ENCODE results near the gene RAB10.

Gene RAB10

DNA sequence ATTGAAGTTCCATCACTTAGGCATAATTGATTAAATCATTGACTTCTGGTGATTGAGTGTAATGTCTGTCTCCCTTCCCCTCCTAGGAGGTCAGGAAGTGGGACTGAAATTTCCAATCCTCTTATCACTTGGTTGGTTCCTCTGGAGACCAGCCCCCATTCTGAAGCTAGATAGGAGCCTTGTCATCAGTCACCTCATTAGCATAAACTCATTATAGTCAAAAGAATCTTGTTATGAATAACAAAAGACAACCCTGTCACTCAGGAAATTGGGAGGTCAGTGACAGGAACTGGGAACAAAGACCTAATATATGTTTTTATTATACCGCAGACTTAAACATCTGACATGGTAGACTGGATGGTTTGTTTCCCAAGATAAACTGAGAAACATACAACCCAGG lies 78.3 kb downstream of the RAB10 start:
- no peak for TF ChIP-seq ZFX (IDR thresholded peaks at IDR 0.05; ENCODE audit: borderline replicate concordance)
- TF ChIP-seq, protein P1, sequence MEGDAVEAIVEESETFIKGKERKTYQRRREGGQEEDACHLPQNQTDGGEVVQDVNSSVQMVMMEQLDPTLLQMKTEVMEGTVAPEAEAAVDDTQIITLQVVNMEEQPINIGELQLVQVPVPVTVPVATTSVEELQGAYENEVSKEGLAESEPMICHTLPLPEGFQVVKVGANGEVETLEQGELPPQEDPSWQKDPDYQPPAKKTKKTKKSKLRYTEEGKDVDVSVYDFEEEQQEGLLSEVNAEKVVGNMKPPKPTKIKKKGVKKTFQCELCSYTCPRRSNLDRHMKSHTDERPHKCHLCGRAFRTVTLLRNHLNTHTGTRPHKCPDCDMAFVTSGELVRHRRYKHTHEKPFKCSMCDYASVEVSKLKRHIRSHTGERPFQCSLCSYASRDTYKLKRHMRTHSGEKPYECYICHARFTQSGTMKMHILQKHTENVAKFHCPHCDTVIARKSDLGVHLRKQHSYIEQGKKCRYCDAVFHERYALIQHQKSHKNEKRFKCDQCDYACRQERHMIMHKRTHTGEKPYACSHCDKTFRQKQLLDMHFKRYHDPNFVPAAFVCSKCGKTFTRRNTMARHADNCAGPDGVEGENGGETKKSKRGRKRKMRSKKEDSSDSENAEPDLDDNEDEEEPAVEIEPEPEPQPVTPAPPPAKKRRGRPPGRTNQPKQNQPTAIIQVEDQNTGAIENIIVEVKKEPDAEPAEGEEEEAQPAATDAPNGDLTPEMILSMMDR (IDR thresholded peaks at IDR 0.05), result no peak

DNA sequence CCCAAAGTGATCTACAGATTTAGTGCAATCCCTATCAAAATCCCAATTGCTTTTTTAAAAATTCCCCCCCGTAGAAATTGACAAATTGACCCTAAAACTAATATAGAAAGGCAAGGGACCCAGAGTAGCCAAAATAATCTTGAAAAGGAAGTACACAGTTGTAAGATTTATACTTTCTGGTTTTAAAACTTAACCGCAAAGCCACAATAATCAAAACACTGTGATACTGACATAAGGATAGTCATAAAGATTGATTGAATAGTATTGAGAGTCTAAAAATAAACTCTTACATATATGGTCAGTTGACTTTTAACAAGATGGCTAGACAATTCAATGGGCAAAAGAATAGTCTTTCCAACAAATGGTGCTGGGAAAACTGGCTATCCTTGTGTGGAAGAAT lies 80.3 kb downstream of the RAB10 start:
- TF ChIP-seq, protein P1 (IDR thresholded peaks at IDR 0.05), result no peak
- TF ChIP-seq ZFX (IDR thresholded peaks at IDR 0.05; ENCODE audit: borderline replicate concordance), result no peak

More for the DNA sequence above, 78.3 kb downstream of the RAB10 start:
- no peak overlapping the region for H3K27ac ChIP-seq

DNA sequence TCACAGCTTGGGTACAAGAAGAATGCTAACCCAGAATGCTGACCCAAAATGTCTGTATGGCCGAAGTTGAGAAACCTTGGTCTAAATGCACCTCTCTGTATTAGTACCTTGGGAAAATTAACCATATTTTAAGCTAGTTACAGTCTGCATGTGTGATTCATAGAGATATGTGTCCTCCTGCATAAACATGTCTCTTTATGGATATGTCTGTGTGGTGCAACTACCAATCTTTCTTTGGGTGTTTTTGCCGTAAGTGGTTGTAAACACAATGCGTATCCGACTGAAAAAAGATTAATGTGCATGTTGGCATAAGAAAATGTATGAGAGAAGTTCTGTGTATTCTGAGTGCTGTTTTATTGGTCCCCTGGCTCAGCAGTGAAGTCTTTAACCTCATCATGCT lies 84.8 kb downstream of the RAB10 start:
- TF ChIP-seq, protein P1 (IDR thresholded peaks at IDR 0.05), result no peak
- TF ChIP-seq ZFX (IDR thresholded peaks at IDR 0.05; ENCODE audit: borderline replicate concordance), result no peak
- H3K27ac ChIP-seq, result no peak overlapping the region

More for the DNA sequence above, 80.3 kb downstream of the RAB10 start:
- H3K27ac ChIP-seq, result no peak overlapping the region

DNA sequence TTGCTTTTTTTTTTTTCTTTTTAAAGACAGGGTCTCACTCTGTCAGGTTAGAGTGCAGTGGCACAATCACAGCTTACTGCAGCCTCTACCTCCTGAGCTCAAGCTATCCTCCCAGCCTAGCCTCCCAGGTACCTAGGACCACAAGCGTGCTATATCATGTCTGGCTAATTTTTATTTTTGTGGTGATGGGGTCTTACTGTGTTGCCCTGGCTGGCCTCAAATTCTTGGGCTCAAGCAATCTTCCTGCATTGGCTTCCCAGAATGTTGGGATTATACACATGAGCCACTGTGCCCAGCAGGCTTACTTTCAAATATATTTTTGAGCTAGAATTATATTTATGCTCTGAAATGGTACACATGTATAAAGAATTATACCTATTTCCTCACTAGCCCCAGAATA lies 85.6 kb downstream of the RAB10 start:
- no peak overlapping the region for H3K27ac ChIP-seq
- TF ChIP-seq, protein P1 (IDR thresholded peaks at IDR 0.05), result no peak
- no peak for TF ChIP-seq ZFX (IDR thresholded peaks at IDR 0.05; ENCODE audit: borderline replicate concordance)

DNA sequence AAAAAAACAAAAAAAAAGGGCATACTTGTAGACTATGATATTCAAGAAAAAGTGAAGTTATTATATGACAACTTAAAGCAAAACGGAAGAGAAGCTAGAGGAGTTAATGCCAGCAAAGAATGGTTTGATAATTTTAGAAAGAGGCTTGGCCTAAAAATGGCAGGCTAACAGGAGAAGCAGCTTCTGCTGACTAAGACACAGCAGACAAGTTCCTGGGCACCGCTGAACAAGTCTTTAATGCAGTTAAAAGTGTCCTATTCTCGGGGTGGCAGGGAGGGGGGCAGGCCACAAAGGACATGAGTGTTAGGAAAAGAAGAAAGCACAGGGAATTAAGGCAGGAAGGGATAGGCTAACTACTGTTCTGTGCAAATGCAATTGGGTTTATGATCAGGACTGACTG lies 88.7 kb downstream of the RAB10 start:
- no peak overlapping the region for H3K27ac ChIP-seq
- TF ChIP-seq, protein P1 (IDR thresholded peaks at IDR 0.05), result no peak
- TF ChIP-seq ZFX (IDR thresholded peaks at IDR 0.05; ENCODE audit: borderline replicate concordance), result no peak

DNA sequence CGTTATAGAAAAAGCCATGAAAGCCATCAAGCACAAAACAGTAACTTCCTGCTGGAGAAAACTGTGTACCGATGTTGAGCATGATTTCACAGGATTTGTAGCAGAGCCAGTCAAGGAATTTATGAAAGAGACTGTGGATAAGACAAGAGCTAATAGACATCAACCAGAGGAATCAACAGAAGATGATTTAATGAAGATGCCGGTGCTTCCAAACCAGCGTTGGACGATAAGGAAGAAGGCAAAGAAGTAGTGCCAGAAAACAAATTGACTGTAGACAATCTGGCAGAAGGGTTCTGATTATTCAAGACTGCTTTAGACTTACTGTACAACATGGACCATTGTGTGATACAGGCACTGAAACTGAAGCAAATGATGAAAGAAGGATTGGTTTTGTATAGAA lies 89.5 kb downstream of the RAB10 start:
- no peak overlapping the region for H3K27ac ChIP-seq
- TF ChIP-seq ZFX (IDR thresholded peaks at IDR 0.05; ENCODE audit: borderline replicate concordance), result no peak
- TF ChIP-seq, protein P1 (IDR thresholded peaks at IDR 0.05), result no peak

DNA sequence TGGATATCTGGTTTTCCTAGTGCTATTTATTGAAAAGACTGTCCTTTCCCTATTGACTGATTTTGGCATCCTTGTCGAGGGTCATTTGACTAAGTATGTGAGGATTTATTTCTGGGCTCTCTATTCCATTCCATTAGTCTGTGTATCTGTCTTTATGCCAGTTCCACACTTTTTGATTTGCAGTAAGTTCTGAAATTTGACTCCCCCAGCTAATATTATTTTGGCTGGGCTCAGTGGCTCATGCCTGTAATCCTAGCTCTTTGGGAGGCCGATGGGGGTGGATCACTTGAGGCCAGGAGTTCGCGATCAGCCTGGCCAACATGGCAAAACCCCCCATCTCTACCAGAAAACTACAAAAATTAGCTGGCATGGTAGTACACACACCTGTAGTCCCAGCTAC lies 92.2 kb downstream of the RAB10 start:
- H3K27ac ChIP-seq, result no peak overlapping the region
- TF ChIP-seq ZFX (IDR thresholded peaks at IDR 0.05; ENCODE audit: borderline replicate concordance), result no peak
- TF ChIP-seq, protein P1 (IDR thresholded peaks at IDR 0.05), result no peak
